Mucosa of gallbladder (tissue), 1 donor: ENCODE data around the gene P2RY6. TPM values are rescaled to one million over a fixed set of nuclear protein-coding genes. Genes with fewer than 3 reads are reported as not detected.

ENCODE experiments used
- DNase-seq: peaks from one replicate; pipeline ENCODE4 v3.0.0-alpha.2; 2020; ENCODE audit warnings: low spot score
- total RNA-seq: library from RNA; stranded (reverse); gene quantifications from one replicate; pipeline ENCODE4 v1.2.1, GENCODE V29; 2021
- donor health status: DM: no; HTN: no; CAD: no.

Gene P2RY6
- total RNA-seq, 1 donor from 2014 or later = 2.9 TPM

DNA sequence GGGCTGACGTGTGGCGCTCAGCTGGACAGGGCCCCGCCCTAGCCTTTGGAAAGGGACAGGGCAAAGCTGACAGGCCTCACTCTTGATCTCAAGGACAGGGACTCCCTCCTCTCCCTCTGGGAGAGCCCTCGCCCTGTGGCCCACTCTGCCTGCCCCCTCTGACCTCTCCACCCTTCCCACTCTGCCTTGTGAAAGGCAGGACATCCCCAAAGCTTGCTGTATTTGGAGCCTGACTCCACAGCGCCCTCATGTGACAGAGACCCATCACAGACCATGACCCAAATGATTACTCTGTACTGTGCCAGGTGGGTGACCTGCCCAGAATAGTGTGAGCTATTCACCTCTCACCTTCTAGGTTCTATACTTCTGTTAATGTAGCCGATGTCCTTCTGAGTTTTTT is 35.3 kb upstream of the P2RY6 start:
- DNase-seq = no peak

DNA sequence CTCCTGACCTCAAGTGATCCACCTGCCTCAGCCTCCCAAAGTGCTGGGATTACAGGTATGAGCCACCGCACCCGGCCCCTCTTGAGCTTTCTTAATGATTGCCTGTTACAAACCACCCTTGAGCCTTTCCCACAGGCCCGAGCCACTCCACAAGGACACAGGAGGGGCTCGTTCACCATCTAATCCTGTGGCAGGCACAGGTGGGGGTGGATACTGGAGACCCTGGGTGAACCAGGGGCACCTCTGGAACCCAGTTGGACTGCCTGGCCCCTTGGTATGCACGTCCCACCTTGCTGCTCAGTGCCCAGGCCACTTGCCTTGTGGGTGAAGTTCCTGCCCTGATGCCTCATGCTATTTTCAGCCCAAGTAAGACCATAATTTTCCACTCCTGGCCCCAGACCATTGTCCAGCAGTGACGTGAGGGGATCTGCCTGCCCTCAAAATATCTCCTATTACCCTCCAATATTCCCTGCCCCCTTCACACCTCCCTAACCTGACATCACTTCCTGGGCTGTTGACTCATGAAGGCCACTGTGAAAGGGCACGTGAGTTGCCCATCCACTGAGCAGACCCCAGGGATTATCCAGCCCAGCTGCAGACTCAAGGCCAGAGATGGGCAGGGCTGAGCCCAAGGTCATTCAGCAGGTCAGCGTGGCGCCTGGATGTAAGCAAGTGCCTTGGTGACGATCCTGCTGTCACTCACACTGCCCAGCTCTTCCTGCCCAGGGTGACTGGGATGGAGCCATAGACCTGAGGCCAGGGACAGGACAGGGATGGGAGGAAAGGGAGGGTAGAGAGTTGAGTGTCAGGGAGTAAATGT is 34.5 kb upstream of the P2RY6 start:
- DNase-seq = no peak

DNA sequence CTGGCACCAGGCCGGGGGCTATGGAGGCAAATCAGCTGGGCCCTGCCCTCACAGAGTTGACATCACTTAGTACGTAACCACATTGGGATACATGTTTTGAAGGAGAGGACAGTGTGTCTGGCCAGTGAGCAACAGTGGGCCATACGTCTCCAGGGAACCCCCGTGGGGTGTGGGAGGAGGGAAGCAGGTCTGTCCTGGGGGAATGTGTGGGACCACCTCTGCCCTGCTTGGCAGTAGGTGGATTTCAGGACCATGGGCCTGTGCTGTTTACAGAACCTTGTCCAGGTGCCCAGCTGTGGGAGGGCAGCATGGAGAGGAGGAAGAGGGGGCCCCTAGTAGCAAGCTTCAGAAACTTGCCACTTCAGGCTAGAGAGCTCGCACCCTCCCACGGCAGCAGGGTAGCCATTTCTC is 33.0 kb upstream of the P2RY6 start:
- no peak for DNase-seq

DNA sequence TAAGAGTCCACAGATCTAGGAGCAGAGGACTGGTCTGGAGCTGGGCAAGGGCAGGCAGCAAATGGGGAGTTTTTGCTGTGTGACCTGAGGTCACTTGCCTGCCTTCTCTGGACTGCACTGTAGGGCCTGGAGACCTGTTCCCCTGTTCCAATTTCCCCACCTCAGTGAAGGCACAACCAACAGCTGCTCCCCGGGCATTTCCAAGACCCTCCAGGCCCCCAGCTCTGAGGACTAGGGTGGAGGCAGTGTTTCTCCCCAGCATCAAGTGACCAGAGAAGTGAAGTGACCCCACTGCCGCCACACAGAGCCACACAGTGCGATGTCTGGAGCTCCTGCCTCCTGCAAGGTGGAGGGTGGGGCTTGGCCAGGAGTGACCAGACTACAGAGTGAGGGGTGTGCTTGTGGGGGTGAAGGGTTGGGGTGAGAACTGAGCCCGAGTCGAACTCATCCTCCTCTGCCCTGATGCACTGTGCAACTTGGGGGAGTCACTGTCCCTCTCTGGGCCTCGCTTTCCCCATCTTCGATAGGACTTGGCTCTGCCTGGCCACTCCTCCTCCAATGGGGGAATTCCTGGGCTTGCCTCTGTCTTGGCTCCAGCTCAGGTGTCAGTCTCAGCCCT is 32.5 kb upstream of the P2RY6 start:
- DNase-seq = no peak

DNA sequence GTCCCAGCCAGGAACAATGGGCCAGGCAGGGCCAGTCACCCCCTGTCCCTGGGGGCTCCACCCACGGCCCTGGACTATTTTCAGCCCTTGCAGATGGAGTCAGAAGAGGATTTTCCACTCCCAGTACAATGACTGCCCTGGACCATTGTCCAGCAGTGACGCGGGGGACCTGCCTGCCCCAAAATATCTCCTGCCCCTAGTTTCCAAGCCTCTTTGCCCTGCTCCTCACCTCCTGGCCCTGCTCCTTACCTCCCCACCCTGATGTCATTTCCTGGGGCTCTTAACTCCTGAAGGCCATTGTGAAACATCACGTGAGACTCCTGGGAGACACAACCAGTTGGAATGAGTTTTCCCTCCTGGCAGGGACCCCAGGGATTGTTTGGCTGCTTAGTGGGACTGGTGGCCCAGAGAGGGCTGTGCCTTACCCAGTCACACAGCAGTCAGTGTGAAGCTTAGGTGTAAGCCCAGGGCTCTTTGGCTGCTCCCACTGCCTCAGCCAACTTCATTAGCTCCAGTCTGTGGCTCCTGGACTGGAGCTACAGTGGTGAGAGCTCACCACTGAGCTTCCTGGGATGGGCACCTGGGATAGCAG is 31.9 kb upstream of the P2RY6 start:
- DNase-seq = peak; percentile 49

DNA sequence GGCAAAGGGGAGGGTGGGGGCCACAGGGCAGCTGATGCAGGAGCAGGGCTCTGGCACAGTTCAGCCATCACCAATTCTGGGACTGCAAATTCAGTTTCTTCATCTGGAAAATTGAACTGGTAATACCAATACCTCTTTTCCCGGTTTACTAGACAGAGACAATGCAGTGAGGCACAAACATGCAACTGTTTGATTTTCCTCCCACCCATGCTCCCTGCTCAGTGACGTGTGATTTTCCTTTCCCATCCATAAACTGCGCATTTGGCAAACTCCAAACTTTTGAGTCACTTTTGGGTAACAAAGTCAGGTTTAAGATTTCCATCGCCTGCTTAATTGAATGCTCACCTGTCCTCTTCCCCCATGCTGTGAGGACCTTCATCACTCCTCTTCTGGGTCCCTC is 30.8 kb upstream of the P2RY6 start:
- DNase-seq = no peak

DNA sequence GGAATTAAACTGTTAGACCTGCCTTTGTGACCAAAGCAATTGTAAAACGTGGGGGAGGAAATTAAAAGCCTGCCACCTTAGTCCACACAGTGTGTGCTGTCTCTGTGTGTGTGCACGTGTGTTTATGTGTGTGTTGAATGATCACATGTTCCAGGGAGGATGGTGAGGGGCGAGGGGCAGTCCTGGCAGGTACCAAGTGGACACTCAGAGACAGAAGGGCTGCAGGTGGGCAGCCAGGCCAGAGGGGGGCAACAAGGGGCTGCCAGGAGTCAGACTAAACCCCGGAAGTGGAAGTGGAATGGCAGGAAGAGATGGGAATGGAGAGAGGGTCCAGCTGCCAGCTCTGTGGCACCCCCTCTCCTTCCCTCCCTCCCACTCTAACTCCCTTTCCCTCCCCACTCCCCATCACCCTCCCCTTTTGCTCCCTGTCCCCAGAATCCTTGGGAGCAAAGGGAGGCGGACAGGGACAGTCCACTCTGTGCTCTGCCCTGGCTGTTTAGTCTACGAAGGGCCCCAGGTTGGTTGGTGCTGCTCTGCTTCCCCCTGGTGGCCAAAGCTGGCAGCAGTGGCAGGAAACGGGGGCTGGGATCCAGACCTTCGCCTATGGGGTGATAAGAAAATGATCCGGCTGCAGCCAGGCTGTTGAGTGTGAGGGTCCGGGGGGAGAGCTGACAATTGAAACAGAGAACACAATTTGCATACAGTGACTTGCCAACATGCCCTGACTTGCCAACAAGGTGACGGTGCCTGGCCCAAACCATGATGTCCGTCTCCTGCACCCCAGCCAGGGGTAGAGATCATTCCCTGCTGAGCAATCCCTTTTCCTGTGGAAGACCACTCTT is 29.7 kb upstream of the P2RY6 start:
- DNase-seq = peak; percentile 71

DNA sequence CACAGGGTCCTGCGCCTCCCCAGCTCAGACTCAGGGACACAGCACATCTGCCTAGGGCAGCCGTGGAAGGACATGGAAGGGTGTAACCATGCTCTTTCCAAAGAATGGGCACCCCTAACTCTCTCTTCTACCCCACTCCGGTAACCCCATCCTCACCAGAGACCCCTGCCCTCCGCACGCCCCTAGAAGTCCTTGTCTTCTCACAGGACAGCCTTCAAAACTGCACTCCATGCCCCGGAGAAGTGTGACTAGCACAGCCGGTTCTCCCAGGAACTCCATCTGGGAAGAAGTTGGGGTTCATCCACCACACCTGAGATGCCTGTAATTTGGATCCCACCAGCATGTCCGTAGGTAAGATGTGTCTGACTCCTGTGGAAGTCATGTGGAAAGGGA is 29.0 kb upstream of the P2RY6 start:
- DNase-seq = no peak

DNA sequence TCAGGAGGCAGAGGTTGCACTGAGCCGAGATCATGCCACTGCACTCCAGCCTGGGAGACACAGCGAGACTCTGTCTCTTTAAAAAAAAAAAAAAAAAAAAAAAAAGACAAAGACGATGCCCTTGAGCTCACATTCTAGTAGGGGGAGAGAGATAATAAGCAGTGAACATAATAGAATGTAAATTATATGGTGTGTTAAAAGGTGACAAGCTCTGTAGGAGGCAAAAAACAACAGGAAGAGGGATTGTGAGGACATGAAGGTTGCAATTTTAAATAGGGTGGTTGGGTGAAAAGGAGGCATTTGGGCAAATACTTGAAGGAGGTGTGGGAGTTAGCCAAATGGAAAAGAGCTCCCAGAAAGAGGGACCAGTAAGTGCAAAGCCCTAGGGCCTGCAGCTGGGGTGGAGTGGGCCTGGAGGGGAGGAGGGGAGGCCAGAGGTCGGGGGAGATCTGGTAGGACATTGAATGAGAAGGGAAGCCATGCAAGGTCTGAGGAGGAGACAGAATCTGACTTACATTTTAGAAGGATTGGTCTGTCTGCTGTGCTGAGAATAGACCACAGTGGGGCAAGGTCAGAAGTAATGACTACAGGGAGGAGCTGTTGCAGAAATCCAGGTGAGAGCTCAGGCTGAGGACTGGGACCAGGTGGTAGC is 27.4 kb upstream of the P2RY6 start:
- no peak for DNase-seq

DNA sequence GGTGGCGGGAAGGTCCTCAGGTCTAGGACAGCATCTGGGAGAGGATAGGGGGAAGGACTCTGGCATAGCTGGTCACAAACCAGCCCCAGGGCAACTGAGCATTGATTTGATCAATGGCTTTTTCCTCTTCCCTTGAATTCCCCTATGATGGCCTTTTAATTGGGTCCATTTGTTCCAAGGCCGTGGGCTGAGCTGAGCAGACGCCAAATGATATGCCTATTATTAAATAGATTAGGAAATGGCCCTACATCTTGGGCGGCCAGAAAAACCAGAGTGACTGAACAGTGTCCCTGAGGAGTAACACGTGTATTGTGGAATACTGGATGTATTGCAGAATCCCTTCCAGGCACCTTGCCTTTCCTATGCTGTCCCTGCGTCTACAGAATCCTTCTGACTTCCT is 26.7 kb upstream of the P2RY6 start:
- no peak for DNase-seq

DNA sequence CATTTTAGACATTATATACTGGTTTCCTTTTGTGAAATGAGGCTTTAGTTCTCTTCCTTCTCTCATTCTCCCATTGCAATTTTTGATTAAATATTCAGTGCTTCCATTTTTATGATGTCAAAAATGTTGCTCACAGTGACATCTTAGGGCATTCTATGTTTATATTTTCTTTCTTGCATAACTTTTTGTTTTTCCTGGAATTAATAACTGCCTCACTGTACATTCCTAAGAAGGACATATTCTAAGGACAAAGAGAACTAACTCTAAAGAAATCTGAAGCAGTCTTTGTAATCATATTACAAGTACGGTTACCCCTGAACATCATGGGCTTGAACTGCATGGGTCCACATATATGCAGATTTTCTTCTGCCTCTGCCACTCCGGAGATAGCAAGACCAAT is 25.8 kb upstream of the P2RY6 start:
- no peak for DNase-seq

DNA sequence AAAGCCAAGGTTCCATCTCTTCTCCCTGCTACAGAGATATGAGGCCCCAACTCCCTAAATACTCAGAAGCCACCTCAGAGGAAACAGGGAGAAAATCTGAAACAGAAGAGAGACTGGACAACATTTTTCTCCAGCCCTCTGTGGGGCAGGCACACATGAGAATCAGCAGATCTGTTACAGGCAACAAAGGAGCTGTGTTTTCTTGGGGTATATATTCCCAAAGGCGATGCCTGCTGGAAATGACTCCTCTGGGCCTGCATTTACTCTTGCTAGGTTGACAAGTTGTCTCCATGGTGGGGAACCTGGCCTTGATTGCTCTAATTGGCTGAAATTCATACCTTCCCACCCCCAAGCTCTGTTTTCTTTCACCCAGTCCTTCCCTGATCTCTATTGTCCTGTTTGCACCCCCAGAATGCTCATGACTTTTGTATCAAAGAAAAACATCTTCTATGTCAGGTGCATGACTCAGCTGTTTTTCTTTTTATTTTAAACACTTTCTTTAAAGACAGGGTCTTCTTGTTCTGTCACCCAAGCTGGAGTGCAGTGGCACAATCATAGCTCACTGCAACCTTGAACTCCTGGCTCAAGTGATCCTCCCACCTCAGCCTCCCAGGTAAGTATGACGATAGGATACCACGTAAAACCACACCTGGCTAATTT is 23.5 kb upstream of the P2RY6 start:
- no peak for DNase-seq

DNA sequence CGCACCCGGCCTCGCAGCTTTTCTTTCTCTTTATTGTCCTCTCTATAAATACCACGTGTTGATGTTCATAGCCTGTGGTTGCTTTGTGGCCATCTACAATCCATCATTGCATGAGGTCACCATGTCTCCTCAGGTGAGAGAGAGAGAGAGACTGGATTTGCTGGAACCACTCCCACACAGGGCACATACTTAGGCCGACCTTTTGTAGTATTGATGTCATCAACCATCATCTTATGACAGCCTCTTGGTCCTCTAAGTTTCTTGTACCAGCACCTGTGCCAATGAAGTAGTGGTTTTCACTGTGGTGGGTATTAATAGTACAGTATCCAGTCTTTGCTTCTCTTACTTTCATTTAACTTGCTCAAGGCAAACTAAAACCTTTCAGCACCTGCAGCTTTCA is 22.8 kb upstream of the P2RY6 start:
- DNase-seq = no peak

DNA sequence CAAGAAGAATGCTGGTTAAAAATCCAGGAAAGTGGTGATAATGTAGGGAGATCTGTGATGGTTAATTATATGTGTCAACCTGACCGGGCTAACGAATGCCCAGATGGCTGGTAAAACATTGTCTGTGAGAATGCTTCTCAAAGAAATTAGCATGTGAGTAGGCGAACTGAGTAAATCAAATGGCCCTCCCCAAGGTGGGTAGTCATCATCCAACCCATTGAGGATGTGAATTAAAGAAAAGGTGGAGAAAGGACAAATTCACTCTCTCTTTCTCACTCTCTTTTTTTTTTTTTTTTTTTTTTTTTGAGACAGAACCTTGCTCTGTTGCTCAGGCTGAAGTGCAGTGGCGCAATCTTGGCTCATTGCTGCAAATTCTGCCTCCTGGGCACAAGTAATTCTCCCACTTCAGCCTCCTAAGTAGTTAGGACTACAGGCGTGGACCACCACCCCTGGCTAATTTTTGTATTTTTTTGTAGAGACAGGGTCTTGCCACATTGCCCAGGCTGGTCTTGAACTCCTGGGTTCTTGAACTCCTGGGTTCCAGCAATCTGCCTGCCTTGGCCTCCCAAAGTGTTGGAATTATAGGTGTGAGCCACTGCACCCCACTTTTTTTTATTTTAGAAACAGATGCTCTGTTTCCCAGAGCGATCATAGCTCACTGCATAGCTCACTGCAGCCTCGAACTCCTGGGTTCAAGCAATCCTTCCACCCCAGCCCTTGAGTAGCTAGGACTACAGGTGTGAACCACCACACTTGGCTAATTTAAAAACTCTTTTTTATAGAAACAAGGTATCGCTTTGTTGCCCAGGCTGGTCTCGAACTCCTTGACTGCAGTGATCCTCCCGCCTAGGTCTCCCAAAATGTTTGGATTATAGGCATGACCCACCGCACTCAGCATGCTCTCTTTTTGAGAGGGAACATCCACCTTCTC is 22.0 kb upstream of the P2RY6 start:
- DNase-seq = no peak

DNA sequence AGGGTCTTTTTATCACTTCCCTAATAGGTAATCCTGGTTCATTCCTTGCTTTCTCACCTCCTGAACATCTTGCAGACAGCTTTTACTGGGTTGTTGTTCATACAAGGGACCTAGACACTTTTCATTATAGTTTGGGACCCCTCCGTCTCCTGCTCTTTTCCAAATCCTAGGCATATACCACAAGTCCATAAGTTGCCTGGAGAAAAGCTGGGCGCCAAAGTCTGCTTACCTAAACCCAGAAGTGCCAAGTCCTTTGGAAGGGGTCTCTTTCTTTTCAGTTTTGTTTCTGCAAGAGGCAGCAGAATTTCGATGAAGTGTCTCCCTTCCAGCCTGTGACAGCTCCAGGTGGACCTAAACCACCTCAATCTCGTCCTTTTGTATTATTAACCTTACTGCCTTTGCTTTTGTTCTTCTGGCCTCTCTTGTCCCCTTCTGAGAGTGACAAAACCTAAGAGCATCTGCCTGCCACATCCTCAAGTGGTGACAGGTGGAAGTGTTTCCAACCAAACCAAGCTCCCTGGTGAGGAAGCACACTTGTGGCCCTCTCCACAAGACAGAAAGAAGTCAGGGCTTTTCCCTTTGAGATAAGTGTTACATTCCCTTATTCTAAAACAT is 19.5 kb upstream of the P2RY6 start:
- no peak for DNase-seq

DNA sequence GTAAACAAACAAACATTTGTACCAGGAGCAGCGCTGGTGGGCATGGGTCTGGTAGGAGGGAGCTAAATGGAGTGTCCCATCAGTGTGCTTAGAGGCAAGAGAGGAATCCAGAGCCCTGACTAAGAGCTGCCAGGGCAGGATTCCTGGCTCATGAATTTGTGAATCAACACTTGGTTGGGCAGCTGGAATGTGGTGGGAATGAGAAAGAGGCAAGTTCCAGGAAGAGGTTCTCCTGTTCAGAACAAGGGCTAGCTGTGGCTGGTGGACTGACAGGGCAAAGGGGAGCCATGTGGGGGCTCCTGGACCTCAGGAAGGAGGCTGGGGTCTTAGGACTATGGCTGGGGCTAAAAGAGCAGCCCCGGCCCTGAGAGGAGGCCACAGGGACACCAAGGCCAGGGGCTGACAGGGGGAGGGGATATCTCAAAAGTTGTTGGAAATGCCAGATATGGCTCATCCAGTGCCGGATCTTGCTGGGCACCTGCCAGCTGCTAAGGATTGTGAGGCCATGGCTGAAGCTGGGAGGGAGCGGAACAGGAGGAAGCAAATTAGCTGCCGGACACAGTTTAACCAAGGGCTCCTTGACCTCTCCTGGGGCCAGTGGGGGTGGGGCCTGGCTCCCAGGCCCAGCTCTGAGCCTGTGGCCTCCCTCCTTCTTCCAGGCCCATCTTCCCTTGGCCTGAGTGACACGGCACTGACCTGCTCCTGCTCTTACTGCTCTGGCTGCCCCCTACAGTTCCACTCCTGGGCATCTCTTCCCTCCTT is 14.6 kb upstream of the P2RY6 start:
- no peak for DNase-seq

DNA sequence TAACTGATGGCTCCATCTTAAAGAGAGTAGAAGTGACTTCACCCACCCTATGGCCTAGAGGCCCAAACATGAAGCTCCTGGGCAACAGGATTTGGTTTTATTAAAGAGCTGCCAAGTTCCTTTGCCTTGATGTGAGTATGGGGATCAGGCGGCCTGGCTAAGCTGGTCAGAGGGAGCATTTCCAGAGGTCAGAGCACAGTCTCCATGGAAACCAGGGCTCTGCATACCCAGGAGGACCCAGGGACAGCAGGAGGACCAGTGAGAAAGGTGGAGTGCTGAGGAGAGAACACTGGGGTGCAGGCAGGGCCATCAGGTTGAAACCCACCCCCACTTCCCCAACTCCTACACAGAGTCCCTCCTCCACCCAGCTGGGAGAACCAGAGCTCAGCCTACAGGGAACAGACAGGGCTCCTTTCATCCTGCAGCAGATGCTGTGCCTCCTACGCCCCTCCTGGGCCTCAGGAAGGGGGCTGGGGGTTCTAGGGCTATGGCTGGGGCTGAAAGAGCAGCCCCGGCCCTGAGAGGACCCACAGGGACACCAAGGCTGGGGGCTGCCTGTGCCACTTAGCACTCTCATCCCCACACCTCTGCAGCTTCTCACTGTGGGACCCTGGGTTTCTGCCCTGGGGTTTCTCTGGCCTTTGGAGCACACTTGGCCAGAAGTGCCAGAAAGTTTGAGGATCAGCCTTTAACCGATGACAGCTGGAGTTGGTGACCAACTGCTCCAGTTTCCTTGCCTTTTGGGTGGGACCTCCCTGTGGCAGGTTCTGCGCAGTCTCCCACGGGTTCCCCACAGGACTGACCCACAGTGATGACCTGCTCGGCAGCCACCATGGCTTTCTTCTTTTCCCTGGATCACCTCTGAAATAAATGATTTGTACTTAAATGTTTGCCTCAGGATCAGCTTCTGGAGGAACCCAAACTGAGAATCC is 13.8 kb upstream of the P2RY6 start:
- no peak for DNase-seq
